KOPT-K1 (cell line): ENCODE measurements around the gene NHSL1.

Experiments
- H3K27ac ChIP-seq: fragments of 200-600 bp; sonication (generic); 2 replicates; pipeline ENCODE4 v1.5.1; 2016; ENCODE audit warnings: antibody characterized with exemption, mild to moderate bottlenecking, low read depth, low read length; ENCODE audit not compliant: poor library complexity, severe bottlenecking
- H3K36me3 ChIP-seq: fragments of 200-600 bp; sonication (generic); 2 replicates; pipeline ENCODE4 v1.5.1; 2017; ENCODE audit warnings: antibody characterized with exemption, mild to moderate bottlenecking, low read length, moderate library complexity; ENCODE audit not compliant: insufficient read depth
- H3K9me3 ChIP-seq: fragments of 200-600 bp; sonication (generic); 2 replicates; pipeline ENCODE4 v1.5.1; 2017; ENCODE audit warnings: antibody characterized with exemption, low read length, mild to moderate bottlenecking; ENCODE audit not compliant: insufficient read depth, poor library complexity, severe bottlenecking

NHSL1 gene

DNA sequence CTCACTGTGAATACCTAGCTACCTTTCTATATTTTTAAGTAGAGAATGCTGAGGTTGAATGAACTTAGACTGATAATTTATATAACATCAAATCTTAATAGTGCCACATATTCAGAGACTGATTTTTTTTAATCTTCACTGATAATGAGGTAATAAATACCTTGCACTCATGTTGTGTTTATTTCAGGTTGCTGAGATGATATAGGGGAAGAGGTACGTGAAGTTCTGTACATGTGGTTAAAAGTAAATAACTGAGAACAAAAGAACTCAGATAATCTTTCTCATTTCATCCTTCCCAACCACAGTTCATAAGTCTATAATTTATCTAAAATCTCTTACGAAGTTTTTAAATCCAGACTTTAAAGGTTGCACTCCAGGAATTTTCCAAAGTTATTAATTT lies 6.4 kb downstream of the NHSL1 start:
- Histone ChIP-seq H3K36me3 (no peaks in the 10 kb centered on the region), H3K9me3 (no peaks in the 10 kb centered on the region), H3K27ac (no peak overlapping the region)

DNA sequence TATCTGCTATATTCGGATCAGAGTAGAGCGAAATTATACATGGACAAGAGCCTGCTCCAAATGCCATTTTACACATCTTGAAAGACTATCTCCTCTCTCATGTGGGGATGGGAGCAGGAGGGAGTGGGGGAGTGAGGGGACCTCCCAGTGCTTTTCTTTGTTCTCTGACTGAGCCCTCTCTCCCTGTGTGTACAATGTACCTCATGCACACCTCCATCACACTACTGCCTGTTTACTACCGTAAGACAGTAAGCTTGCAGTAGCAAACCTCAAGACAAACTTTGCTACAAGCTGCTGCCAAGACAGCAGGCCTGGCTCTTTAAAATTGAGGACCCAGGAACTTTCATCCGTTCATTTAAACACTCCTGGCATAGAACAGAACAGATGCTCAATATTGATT lies 7.2 kb downstream of the NHSL1 start:
- no peaks in the 10 kb centered on the region for H3K36me3 ChIP-seq
- no peak overlapping the region for H3K27ac ChIP-seq

DNA sequence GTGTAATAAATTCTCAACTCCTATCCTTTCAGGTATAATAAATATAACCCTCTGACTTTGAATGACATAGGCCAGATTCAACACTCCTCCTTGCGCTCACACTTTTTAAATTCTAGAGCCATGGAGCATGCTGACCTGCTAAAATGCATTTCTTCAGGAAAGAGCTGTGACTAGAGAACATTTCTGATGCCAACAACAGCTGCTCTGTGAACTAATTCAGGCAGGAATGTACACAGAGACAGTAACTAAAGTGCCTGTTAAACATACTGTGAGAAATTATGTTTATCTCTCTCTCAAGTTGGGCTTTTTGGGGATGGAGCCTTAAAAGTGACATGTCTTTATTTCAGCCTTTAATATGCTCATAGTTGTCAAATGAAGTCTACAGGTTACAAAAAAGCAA lies 8.3 kb downstream of the NHSL1 start:
- H3K36me3 ChIP-seq, result no peaks in the 10 kb centered on the region
- no peak overlapping the region for H3K27ac ChIP-seq
- no peaks in the 10 kb centered on the region for H3K9me3 ChIP-seq

More for the DNA sequence above, 7.2 kb downstream of the NHSL1 start:
- no peaks in the 10 kb centered on the region for H3K9me3 ChIP-seq

DNA sequence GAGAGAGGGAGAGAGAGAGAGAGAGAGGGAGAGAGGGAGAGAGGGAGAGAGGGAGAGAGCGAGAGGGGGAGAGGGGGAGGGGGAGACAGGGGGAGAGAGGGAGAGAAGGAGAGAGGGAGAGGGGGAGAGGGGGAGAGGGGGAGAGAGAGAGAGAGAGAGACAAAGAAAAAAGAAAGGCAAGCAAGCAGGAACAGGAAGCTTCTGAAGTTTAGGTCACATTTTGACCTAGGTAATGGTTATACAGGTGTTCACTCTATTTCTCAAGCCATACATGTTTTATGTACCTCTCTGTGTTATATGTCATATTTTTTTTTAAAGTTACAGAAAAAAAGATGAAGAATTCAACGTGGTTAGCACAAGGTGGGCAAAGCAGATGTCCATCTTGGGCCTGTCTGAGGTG lies 9.4 kb downstream of the NHSL1 start:
- Histone ChIP-seq H3K36me3 (no peaks in the 10 kb centered on the region), H3K27ac (no peak overlapping the region), H3K9me3 (no peaks in the 10 kb centered on the region)

DNA sequence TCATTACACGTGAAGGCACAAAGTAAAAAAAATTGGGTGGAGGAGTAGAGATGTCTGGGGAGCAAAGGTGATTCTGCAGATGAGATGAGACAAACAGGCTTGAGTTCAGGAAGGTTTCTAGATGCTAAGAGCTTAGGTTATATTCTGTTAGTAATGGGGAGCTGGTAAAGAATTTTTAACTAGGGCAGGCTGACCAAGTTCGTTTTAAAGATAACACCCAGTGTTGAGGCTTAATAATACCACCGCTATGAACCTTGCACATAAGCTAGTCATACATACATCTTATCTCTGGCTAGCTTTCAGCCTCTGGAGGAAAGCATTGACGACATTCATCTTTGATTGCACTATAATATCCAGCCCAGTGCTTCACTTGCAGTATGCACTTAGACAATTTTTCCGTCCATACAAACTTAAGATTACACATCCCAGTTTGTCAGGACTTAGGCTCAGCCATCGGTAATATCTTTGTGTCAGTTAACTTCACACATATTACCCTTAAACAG lies 12.1 kb downstream of the NHSL1 start:
- Histone ChIP-seq H3K36me3 (no peaks in the 10 kb centered on the region), H3K27ac (no peak overlapping the region), H3K9me3 (no peaks in the 10 kb centered on the region)

DNA sequence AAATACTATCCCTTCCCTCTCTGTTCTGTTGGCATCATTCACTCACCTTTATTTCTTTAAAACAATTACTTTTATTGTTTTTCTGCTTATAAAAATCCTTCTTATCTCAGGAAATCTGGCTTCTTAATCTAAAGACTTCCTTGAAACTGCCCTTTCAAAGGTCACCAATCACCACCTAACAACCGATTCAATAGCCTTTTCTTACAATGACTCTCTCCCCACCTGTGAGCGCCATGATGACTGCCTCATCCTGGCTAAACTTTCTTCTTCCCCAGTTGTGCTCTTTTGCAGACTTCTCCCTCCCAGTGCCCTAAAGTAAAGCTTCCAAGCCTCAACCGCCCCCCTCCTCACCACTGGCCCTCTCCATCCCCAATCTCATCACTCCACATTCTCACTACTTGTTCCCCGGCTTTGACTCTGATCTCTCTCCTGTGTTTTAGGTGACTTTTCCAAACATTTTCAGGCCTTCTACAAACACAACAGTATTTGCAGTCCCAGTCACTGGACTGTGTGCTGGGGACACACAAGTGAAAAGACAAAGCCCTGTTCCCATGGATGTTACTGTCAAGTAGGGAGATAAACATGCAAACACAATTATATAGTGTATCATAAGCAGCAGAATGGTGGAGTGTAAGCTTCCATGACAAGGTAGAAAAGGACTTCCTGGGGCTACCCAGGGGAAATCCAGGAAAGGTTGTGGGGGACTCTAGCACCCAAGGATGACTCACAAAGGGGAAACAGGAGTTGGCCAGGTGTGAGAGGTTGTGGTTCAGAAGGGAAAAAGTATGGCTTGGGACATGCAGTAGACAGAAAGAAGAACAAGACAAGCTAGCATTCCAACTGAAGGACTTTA lies 12.8 kb downstream of the NHSL1 start:
- no peak overlapping the region for H3K27ac ChIP-seq
- no peaks in the 10 kb centered on the region for H3K9me3 ChIP-seq
- no peaks in the 10 kb centered on the region for H3K36me3 ChIP-seq

DNA sequence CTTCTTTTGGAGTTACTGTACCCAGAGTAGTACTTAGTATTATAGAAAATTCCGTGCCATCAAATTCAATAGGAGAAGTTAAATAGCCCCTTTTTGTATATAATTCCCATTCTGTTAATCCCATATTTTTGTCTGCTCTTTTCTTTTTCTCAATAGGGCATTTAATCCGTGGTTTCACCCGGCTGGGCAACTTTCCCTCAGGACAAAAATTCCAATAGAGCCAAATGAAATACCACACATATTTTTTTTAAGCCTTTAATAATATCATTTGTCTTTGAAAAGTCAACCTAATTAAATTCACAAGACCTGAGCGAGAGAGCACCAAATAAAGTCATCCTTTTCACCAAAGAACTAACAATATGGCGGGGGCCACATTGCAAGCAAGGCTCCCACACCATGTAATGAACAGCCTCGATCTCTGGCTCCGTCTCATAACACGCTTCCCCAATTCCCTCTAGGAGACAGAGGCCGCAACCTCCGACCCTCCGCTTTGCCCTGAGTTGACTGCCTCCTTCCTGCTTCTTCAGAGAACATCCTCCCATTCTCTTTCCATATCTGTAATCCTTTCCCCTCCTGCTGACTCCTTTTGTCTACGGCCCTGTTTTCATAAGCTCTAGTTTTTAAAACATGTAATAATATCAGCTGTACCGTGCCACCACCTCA lies 13.6 kb downstream of the NHSL1 start:
- Histone ChIP-seq H3K9me3 (no peaks in the 10 kb centered on the region), H3K27ac (no peak overlapping the region), H3K36me3 (no peaks in the 10 kb centered on the region)

DNA sequence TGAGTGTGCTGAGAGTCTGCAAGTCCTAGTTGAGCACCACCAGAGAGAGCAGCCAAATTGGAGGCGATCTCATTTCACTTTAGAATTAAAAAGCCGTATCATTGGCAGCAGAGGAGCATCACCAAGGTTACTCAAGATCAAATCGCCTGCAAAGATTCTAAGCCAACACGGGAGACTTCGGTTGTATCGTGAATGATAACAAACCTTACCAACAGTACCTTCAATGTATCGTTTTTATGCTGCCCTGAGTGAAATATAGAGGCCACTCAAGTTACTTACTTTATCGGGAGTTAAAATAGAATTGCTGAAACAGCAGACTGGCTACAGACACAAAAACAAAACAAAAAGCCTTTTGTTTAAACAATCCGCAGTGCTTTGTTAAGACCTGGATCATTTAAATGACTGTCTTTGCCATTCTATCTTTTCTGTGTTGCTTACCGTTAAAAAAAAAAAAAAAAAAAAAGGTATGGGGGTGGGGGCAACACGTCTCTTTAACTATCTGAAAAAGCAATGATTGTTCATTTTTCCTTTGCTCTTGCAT lies 14.2 kb downstream of the NHSL1 start:
- H3K36me3 ChIP-seq, result no peaks in the 10 kb centered on the region
- no peaks in the 10 kb centered on the region for H3K9me3 ChIP-seq
- H3K27ac ChIP-seq, result no peak overlapping the region

DNA sequence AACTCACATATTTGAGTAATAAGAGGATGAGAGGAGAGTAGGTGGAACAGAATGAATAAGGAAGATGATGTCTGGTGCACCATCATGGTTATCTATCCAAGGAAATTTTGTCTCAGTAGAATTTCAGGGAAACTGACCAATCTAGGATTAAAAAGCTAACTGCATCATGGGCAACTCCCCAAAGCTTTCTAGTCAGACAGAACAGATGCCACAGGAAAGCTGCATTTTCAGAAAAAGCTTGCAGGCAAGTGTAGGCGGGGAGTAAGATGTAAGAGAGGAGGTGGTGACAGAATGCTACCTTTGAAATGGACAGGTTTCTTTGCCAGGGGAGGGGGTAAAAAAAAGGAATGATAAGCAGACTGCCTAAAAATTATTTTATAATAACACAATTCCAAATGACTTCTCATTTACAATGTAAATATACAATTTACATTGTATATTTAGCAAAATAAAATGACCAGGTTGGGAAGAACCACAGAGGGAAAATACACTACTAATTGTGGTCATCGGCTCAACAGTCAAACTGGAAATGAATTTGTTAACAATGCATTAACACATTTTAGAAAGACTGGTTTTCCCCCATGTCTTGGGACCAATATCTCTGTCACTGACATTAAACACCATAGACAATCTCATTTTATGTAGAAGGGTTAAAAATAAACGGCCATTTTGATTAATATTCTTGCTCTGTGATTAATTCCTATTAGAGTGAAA lies 15.1 kb downstream of the NHSL1 start:
- Histone ChIP-seq H3K27ac (no peak overlapping the region), H3K36me3 (no peaks in the 10 kb centered on the region), H3K9me3 (no peaks in the 10 kb centered on the region)

DNA sequence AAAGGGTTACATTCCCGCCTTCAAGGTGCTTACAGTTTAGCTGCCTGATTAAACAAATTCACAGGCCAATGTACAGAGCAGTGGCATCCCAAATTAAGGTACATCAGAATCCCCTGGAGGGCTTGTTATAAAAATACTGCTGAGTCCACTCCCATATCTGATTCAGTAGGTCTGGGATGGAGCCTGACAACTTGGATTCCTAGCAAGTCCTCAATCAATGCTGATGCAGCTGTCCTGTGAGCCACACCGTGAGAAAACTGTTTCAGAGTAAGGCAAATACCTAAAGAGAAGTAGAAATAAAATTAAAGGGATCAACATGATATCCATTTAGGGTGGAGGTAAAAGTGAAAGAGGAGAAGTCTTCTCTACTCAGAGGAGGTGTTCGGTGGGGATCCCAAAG lies 16.5 kb downstream of the NHSL1 start:
- H3K36me3 ChIP-seq, result no peaks in the 10 kb centered on the region
- H3K27ac ChIP-seq, result no peak overlapping the region
- no peaks in the 10 kb centered on the region for H3K9me3 ChIP-seq

DNA sequence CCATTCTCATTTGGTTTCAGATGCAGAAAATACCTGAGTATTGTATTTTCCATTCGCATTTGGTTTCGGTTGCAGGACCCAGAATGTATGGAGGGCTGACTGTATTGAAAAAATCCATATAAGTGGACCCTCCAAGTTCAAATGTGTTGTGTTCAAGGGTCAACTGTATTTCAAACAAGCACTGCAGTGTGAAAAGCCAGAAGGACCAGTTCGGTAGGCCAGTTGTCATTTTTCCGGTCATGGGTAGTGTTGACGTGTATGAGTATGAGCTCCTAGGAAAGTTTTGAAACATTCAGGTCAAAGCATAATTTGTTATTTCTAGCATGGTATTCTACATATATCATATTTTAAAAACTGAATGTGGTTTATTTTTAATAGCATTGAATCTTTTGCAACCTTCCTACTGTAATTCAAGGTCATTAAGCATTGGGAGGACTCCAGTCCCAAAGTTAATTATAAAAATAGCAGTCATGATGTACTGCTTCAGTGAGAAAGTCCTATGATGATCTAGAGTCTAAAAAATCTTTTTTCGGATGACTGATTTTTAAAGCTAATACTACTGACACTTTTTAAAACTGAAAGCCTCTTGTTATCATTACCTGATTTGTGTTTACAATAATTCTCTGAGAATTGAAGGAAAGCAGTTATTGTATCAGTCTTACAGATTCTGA lies 18.9 kb downstream of the NHSL1 start:
- no peak overlapping the region for H3K27ac ChIP-seq
- H3K9me3 ChIP-seq, result no peaks in the 10 kb centered on the region

DNA sequence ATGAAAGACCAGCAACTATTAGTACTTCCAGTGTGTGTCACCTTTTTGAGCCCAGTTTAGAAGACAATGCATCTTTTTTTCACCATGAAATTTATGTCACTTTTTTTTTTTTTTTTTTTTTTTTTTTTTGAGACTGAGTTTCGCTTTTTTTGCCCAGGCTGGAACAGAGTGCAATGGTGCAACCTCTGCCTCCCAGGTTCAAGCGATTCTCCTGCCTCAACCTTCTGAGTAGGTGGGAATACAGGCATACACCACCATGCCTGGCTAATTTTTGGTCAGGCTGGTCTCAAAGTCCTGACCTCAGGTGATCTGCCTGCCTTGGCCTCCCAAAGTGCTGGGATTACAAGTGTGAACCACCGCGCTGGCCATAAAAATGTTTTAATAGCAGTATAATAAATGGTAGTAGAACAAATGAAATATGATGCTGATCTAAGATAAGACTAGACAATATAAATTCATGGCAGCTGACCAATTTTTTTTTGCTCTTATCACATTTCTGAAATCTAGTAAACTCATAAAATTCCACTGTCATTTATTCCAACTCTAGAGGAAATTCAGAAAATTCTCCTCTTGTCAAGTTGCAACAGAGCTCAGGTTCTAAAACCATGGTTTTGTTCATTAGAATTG lies 21.3 kb downstream of the NHSL1 start:
- no peak overlapping the region for H3K27ac ChIP-seq
- H3K36me3 ChIP-seq, result no peaks in the 10 kb centered on the region
- H3K9me3 ChIP-seq, result no peaks in the 10 kb centered on the region

More for the DNA sequence above, 18.9 kb downstream of the NHSL1 start:
- no peaks in the 10 kb centered on the region for H3K36me3 ChIP-seq

DNA sequence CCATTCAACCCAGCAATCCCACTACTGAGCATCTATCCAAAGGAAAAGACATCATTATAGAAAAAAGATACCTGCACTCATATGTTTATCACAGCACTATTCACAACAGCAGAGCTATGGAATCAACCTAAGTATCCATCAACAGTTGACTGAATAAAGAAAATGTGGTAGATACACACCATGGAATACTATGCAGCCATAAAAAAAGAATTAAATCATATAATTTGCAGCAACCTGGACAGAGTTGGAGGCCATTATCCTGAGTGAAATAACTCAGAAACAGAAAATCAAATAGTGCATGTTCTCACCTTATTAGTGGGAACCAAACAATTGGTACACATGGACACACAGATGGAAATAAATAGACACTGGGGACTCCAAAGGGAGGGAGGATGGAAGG lies 23.2 kb downstream of the NHSL1 start:
- Histone ChIP-seq H3K9me3 (no peaks in the 10 kb centered on the region), H3K36me3 (no peaks in the 10 kb centered on the region), H3K27ac (no peak overlapping the region)

DNA sequence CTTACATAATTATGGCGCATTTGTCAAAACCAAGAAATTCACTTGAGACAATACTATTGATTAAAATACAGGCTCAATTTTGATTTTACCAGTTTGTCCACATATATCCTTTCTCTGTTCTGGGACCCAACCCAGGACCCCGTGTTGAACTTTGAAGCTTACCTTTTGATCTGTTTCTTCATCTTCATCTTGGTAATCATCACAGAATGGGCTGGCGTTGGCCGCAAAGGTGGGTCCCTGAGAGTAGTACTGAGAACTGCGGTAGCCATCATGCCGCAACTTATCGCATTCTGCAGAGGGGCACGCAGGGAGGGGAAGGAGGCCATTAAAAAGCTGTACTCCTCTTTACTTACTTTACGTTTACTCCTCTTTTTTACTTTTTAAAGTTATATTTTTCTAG lies 26.1 kb downstream of the NHSL1 start:
- Histone ChIP-seq H3K27ac (no peak overlapping the region), H3K36me3 (no peaks in the 10 kb centered on the region), H3K9me3 (no peaks in the 10 kb centered on the region)
